HFFc6 (cell line): ENCODE measurements around the gene MECP2. TPM values are rescaled to one million over a fixed set of nuclear protein-coding genes. Genes with fewer than 3 reads are reported as not detected.
"Not testable (repeated sequence)": the region's sequence is repeated elsewhere in the genome, so short reads cannot be mapped to it uniquely, and the experiment has no call there.

Source experiments
- DNase-seq: peaks from one replicate; pipeline ENCODE4 v3.0.0-alpha.2; 2018
- H3K27ac Mint-ChIP-seq: 2 replicates; pipeline ENCODE4 v1.8.0; 2020; ENCODE audit warnings: mild to moderate bottlenecking, mixed read lengths
- H3K27me3 Mint-ChIP-seq: 2 replicates; pipeline ENCODE4 v1.8.0; 2021; ENCODE audit warnings: mild to moderate bottlenecking, moderate library complexity, mixed read lengths; ENCODE audit not compliant: insufficient read depth
- H3K36me3 Mint-ChIP-seq: 2 replicates; pipeline ENCODE4 v1.8.0; 2021; ENCODE audit warnings: low read depth, mixed read lengths
- H3K4me1 Mint-ChIP-seq: 2 replicates; pipeline ENCODE4 v1.8.0; 2020; ENCODE audit warnings: low read depth, mixed read lengths
- H3K4me3 Mint-ChIP-seq: 2 replicates; pipeline ENCODE4 v1.8.0; 2020; ENCODE audit warnings: mild to moderate bottlenecking, moderate library complexity, mixed read lengths
- H3K9me3 Mint-ChIP-seq: 2 replicates; pipeline ENCODE4 v1.8.0; 2020; ENCODE audit warnings: mild to moderate bottlenecking, mixed read lengths
- CTCF ChIP-seq: fragments of 200-600 bp; sonication (generic); IDR thresholded peaks from 2 replicates; pipeline ENCODE4 v1.5.0; 2021; ENCODE audit warnings: antibody characterized with exemption, mild to moderate bottlenecking
- long read RNA-seq: library from polyadenylated mRNA; unstranded; transcript quantifications from one replicate; pipeline ENCODE4 v2.0.0, GENCODE V29; 2019
- total RNA-seq, 6 experiments: library from RNA; stranded (reverse); fragmentation: NEBNext Ultra II Directional; extraction: Animal tissue kit (Norgen Biotek cat#: 25700); gene quantifications; 2 replicates in 1 of 6; 3 replicates in 5 of 6; pipeline ENCODE4 v1.2.3, GENCODE V29; 2021

The MECP2 gene
- 10 to 100 TPM; 28.8 to 35.8 (median 31.9) TPM for total RNA-seq
- long read RNA-seq, full-length matches to known transcripts = 1 of 7 reads
- long read RNA-seq, partial matches to known transcripts = 0 of 7 reads
- long read RNA-seq, other reads (novel, unspliced or antisense) = 6 of 7 reads

GRCh38 chrX:154097589-154098541 lies at the start of gene MECP2:
Gene MECP2 (minus strand): TSS chrX:154097717.
- Mint-ChIP-seq H3K4me1 (peaks cover 30% of the 10 kb centered on the region), H3K27me3 (peaks cover 14% of the 10 kb centered on the region), H3K36me3 (no peaks in the 10 kb centered on the region), H3K9me3 (no peaks in the 10 kb centered on the region), H3K27ac (peak within 1 kb of the TSS; percentile 92), H3K4me3 (peak within 1 kb of the TSS; percentile 93)
- peak; percentile 82 for DNase-seq
- TF ChIP-seq CTCF = no peak

DNA sequence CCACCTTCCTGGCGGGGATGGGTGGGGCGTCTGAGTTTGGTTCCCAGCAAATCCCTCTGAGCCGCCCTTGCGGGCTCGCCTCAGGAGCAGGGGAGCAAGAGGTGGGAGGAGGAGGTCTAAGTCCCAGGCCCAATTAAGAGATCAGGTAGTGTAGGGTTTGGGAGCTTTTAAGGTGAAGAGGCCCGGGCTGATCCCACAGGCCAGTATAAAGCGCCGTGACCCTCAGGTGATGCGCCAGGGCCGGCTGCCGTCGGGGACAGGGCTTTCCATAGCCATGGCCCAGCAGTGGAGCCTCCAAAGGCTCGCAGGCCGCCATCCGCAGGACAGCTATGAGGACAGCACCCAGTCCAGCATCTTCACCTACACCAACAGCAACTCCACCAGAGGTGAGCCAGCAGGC lies 46.5 kb upstream of the MECP2 start, which contains the start of gene OPN1LW:
TSS of gene OPN1LW (plus strand) at position 234 of the 400 bp plus-strand sequence. CDS start at position 275, 41 bp downstream.
- DNase-seq, H3K9me3 Mint-ChIP-seq, H3K4me1 Mint-ChIP-seq, H3K4me3 Mint-ChIP-seq, H3K36me3 Mint-ChIP-seq, H3K27ac Mint-ChIP-seq: not testable (repeated sequence)
- H3K27me3 Mint-ChIP-seq = peaks cover 17% of the 10 kb centered on the region

GRCh38 chrX:154142950-154143745 lies 45.6 kb upstream of the MECP2 start:
- H3K9me3 Mint-ChIP-seq = no peaks in the 10 kb centered on the region
- TF ChIP-seq CTCF = no peak
- H3K27ac Mint-ChIP-seq = no peak overlapping the region
- peaks cover 22% of the 10 kb centered on the region for H3K27me3 Mint-ChIP-seq
- no peak overlapping the region for H3K4me3 Mint-ChIP-seq
- no peaks in the 10 kb centered on the region for H3K4me1 Mint-ChIP-seq
- H3K36me3 Mint-ChIP-seq = no peaks in the 10 kb centered on the region
- DNase-seq = no peak

- Mint-ChIP-seq H3K27me3 (peaks cover 25% of the 10 kb centered on the region), H3K9me3 (no peaks in the 10 kb centered on the region), H3K4me1 (no peaks in the 10 kb centered on the region), H3K4me3 (no peak overlapping the region), H3K27ac (no peak overlapping the region), H3K36me3 (no peaks in the 10 kb centered on the region)
- no peak for DNase-seq
- no peak for TF ChIP-seq CTCF
Measured at GRCh38 chrX:154142386-154142785, 44.9 kb upstream of the MECP2 start.

DNA sequence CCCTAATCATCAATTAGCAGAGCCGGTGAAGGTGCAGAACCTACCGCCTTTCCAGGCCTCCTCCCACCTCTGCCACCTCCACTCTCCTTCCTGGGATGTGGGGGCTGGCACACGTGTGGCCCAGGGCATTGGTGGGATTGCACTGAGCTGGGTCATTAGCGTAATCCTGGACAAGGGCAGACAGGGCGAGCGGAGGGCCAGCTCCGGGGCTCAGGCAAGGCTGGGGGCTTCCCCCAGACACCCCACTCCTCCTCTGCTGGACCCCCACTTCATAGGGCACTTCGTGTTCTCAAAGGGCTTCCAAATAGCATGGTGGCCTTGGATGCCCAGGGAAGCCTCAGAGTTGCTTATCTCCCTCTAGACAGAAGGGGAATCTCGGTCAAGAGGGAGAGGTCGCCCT lies 43.2 kb upstream of the MECP2 start:
- DNase-seq = no peak
- Mint-ChIP-seq H3K4me3 (no peak overlapping the region), H3K27ac (no peak overlapping the region), H3K36me3 (no peaks in the 10 kb centered on the region), H3K9me3 (no peaks in the 10 kb centered on the region), H3K27me3 (peaks cover 27% of the 10 kb centered on the region), H3K4me1 (no peaks in the 10 kb centered on the region)
- no peak for TF ChIP-seq CTCF
